Choroid plexus epithelial cell (primary cell): Measurements from ENCODE around the gene RETSAT.

Experiments used
- DNase-seq: peaks from one replicate; pipeline ENCODE4 v3.0.0-alpha.2; 2010; ENCODE audit warnings: low read depth
- H3K4me3 ChIP-seq: 2 replicates; pipeline ENCODE4 v1.5.1; 2011; ENCODE audit warnings: low read depth, mild to moderate bottlenecking, control low read depth, low read length, moderate library complexity
- TF ChIP-seq, protein P1 (sequence below): conservative IDR thresholded peaks from 2 replicates; pipeline ENCODE4 v1.5.1; 2011; ENCODE audit warnings: low read depth, mild to moderate bottlenecking, control low read depth, inconsistent platforms, low read length, moderate library complexity

RETSAT gene

DNA sequence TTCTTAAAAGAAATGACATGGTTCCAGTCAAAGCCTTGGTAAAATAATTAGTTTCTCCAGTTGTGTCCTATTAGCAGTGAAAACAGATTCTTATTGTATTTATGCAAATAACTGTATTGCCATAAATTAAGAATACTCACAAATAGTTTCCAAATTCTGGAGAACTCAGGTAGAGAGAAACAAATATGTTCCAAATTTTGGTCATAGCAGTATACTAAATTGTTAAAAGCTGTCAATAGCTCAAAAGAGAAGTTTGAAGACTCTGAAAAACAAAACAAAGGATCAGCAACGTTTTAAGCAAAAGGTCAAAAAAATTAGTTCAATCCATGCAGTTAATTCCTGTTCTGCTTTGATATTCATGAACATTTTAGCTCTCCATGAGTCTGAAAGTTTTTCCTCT lies 25.7 kb upstream of the RETSAT start:
- TF ChIP-seq, protein P1, sequence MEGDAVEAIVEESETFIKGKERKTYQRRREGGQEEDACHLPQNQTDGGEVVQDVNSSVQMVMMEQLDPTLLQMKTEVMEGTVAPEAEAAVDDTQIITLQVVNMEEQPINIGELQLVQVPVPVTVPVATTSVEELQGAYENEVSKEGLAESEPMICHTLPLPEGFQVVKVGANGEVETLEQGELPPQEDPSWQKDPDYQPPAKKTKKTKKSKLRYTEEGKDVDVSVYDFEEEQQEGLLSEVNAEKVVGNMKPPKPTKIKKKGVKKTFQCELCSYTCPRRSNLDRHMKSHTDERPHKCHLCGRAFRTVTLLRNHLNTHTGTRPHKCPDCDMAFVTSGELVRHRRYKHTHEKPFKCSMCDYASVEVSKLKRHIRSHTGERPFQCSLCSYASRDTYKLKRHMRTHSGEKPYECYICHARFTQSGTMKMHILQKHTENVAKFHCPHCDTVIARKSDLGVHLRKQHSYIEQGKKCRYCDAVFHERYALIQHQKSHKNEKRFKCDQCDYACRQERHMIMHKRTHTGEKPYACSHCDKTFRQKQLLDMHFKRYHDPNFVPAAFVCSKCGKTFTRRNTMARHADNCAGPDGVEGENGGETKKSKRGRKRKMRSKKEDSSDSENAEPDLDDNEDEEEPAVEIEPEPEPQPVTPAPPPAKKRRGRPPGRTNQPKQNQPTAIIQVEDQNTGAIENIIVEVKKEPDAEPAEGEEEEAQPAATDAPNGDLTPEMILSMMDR = no peak
- no peak overlapping the region for H3K4me3 ChIP-seq
- DNase-seq = no peak

DNA sequence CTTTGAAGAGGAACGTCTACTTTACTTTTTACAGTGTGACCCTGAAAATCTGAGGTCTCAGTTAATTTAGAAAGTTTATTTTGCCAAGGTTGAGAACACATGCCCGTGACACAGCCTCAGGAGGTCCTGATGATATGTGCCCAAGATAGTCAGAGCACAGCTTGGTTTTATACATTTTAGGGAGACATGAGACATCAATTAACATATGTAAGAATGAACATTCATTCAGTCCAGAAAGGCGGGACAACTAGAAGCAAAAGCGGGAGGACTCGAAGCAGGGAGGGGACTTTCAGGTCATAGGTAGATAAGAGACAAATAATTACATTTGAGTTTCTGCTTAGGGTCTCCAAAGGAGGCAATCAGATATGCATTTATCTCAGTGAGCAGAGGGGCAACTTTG lies 23.9 kb upstream of the RETSAT start:
- DNase-seq = no peak
- TF ChIP-seq, protein P1 = no peak
- H3K4me3 ChIP-seq = no peak overlapping the region

DNA sequence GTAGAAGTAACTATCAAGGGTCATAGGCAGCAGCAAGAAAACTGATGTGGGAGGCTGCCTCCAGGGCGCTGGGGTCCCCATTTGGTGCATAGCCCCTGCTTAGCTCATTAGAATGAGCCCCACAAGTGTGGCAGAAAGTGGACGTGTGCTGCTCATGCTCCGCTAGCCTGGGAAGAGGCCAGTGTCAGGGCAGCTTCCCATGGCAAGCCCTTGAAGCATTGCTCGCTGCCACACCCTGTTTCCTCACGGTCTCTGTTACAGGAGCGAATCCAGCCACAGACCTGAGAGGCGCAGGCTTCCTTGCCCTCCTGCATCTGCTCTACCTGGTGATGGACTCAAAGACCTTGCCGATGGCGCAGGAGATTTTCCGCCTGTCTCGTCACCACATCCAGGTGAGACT lies 22.8 kb upstream of the RETSAT start:
- TF ChIP-seq, protein P1 = no peak
- H3K4me3 ChIP-seq = no peak overlapping the region

DNA sequence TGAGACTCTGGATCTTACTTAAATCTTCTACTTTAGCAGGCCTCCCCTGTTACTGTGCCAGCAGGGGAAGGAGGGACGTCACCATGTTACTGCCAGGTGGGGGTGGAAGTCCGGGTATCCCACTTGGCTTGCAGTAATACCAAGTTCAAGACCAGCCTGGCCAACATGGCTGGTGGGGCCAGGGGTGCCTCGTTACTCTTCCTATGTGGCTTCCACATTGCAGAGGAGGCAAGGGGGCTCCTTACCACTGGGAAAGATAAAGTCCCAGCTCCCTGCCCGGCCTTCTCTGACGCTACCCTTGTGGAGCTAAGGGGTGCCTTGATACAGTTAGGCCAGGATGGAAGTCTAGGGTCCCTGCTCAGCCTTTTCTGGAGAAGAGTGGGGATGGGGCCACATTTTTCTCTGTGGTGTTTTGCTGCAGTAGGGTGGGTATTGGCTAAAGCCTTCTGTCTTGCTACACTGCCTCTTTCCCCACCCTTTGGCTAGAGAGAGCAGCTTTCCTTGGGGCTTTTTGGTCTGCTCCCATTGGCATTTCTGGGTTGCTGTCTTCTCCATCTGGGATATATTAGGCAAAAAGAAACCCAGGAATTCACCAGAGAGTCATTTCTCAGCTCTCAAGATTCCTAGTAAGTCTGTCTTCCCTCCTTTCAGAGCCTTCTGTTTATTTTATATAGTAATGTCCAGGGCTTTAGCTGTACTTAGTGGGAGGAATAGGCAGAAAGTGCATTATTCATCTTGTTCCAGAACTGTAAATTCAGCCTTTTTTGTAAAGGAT lies 22.1 kb upstream of the RETSAT start:
- no peak for DNase-seq
- H3K4me3 ChIP-seq = no peak overlapping the region
- TF ChIP-seq, protein P1 = no peak

More for the DNA sequence above, 22.8 kb upstream of the RETSAT start:
- no peak for DNase-seq

DNA sequence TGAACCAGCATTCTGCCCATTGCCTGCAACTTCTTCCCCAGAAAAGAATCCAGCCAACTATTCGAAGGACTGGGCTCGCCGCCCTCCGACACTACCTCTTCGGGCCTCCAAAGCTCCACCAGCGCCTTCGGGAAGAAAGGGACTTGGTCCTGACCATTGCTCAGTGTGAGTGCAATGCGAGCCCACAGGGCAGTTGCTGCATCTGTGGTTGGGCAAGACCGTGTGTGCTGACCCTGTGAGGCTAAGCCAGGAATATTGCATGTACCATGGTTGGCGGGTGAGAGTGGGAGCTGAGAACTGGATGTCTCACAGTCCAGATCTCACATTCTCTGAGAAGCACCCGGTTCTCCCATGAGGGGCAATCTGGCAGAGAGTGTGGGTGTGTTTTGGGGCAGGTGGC lies 16.7 kb upstream of the RETSAT start:
- TF ChIP-seq, protein P1 = no peak
- H3K4me3 ChIP-seq = no peak overlapping the region
- DNase-seq = no peak

DNA sequence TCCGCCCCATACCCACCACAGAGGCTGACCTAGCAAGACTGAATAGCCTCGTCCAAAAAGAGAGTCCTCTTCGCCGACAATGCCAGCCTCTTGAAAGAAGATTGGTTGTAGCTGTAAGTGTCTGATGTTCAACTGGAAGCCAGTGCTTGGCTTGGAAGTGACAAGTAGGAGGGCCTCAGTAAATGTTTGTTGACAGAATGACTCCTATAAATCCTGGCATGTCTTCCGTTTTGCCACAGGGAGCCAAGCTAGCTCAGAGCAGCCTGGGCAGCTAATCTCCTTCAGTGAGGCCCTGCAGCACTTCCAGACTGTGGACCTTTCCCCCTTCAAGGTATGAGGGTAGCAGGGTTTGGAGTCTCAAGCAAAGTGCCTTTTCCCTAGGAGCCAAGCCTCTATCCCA lies 15.2 kb upstream of the RETSAT start:
- TF ChIP-seq, protein P1 = no peak
- no peak overlapping the region for H3K4me3 ChIP-seq
- no peak for DNase-seq

DNA sequence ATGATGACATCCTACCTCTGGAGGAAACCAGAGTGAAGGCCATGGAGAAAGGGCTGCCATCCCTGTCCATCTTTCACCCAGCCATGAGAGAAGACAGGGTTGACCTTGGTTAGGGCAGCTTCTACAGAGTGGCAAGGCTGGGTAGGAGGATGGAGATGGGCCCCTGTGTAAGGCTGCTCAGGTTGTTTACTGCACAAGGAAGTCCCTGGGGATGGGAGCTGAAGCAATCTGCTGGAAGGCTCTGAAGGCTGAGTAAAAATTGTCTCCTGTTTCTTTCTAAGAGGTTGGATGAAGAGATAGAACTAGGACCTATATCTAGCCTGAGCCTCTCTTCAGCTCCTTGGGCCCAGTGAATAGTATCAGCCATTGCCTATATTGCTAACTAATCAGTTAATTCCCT lies 14.6 kb upstream of the RETSAT start:
- peak; percentile 23 for DNase-seq
- TF ChIP-seq, protein P1 = no peak
- no peak overlapping the region for H3K4me3 ChIP-seq
